Stimulated activated CD8-positive, alpha-beta memory T cell treated with anti-CD3 and anti-CD28 coated beads, Interleukin-2, amount 100 ng/mL, for 48 hours (primary cell): Measurements from ENCODE around the gene SBK1.
"Not testable (repeated sequence)": the region's sequence is repeated elsewhere in the genome, so short reads cannot be mapped to it uniquely, and the experiment has no call there.

ENCODE experiments used
- DNase-seq, 2 donors: peaks; one replicate each; pipeline ENCODE4 v3.0.0-alpha.2; 2020; ENCODE audit warnings: low read depth in 2 of 2

The SBK1 gene

DNA sequence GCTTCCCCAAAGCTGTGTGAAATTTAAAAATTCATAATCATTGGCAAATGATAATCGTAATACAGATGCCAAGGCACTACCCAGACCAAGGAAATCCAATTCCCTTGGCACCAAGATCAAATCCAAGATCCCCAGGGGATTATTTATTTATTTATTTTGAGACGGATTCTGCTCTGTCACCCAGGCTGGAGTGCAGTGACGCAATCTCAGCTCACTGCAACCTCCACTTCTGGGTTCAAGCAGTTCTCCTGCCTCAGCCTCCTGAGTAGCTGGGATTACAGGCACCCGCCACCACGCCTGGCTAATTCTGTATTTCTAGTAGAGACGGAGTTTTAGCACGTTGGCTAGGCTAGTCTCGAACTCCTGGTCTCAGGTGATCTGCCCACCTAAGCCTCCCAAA is 43.4 kb downstream of the SBK1 start:
- DNase-seq = not testable (repeated sequence)

GRCh38 chr16:28336940-28337710 is 44.8 kb downstream of the SBK1 start:
- DNase-seq = not testable (repeated sequence)

- not testable (repeated sequence) for DNase-seq
Measured at GRCh38 chr16:28338230-28338629, 45.9 kb downstream of the SBK1 start.

DNA sequence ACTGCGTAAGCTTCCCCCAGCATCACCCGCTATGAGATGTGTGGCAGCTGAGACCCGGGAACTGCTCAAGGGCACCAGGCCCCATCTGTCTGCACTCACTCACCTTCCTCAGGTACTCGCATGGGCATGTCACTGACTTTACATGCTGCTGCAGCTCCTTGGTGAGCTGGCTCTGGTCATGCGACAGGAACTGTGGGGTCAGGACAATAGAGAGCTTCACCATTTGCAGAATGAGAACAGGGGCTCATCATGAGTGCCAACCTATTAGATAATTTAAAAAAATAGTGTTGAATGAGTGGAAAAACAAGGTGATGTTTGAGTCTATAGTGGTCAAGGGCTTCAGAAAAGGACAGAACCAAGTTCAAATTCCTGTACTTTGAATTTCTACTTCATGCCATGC is 70.3 kb downstream of the SBK1 start:
- DNase-seq = not testable (repeated sequence)

- DNase-seq = not testable (repeated sequence)
Measured at GRCh38 chr16:28363408-28363807, 71.1 kb downstream of the SBK1 start, which contains the start of gene NPIPB6. Gene NPIPB6, minus strand, starts transcription at chr16:28363508. Its CDS starts 686 bp downstream, at chr16:28362822.

DNA sequence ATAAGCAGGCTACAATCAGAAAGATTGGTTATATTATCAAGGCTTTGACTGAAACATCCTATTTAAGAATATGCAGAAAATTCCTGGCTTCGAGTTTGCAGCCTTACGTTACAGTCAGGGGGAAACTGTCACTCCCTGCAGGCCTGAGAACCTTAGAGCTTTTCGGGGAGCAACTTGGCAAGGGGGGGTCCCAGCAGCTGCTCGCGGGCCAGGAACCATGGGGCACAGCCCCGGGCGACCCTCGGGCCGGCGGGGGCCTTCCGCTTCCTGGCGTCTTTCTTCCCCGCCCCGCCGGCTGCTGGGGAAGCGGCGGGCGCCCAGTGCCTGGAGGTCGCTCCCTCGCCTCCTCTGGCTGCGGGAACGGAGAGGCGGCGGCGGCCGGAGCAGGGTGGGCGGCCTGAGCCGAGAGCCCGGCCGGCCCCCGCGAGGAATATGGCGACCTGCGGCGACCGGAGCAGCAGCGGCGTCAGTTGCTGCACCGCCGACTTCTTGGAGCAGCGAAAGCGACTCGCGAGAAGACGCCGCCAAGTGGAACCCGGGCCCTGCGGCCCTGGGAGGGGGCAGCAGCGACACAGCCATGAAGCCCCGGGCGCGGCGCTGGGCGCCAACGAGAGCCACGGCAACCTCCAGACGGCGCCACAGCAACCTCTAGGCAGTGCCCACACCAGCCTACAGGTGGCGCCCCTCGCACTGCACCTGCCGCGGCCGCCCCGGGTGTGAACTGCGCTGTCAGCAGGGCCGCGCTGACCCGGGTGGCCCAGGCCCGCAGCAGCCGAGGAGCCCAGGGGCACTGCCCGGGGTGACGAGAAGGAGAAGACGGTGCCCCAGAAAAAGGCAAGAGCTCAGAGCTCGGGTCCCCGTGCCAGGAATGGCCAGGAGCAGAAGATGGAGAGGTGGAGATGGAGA is 72.2 kb downstream of the SBK1 start:
- not testable (repeated sequence) for DNase-seq

GRCh38 chr16:28367926-28368325 is 75.6 kb downstream of the SBK1 start:
- not testable (repeated sequence) for DNase-seq
